Caki2 (cell line): ENCODE measurements around the gene PRICKLE2. TPM values are rescaled to one million over a fixed set of nuclear protein-coding genes. Genes with fewer than 3 reads are reported as not detected.

ENCODE experiments used
- DNase-seq: peaks from one replicate; pipeline ENCODE4 v3.0.0-alpha.2; 2015; ENCODE audit warnings: low read depth
- in situ Hi-C: cut with HindIII; loops from 2 replicates; pipeline ENCODE4 v1.10.0; 2016; ENCODE audit warnings: low sequenced_read_pairs, low pct_unique_long_range_greater_than_20kb, mixed read lengths
- total RNA-seq: library from RNA; depleted of rRNA; stranded (reverse); fragments of >200 nt; shearing (Covaris generic); gene quantifications from 2 replicates; pipeline ENCODE4 v1.2.3, GENCODE V29; 2014; ENCODE audit warnings: low replicate concordance

The PRICKLE2 gene
- total RNA-seq, 1 experiment from 2014 or later = 0.24 TPM

DNA sequence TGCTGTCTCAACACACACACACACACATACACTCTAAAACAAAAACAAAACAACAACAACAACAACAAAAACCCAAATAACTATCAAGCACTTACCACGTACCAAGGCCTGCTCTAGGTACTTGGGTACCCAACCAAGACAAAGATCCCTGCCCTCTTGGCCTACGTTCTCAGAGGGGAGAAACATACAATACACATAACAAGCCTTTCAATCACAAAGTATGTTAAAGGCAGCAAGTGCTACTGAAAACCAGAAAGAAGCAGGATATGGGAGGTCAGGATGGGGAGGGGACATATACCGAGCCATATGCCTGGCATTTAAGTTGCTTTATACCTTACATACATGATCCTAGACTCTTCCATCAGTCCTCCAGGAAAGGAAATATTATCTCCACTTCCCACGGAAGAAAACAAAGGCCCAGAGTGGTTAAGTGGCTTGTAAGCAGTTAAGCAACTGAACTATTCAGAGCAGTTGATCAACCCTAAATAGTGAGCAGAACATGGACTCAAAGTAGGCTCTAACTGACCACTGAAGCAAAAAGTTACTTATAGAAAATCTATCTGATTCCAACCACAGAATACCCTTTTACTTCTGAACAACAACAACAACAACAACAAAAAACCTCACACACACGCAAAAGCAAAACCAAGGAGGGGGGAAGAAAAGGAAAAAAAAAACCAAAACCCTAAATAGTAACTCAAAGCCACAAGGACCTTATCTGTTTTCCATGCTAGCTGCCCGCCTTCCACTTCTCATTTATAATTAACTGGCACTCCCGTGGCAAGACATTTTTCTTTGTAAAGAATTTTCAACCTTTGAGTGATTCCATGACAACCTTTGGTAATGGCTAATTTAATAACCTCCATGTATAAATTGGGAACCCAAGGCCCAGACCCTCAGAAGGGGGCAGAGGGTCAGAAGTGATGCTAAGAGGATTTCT lies 21.0 kb downstream of the PRICKLE2 start:
- DNase-seq = no peak
- in situ Hi-C loops = no loop called here

- in situ Hi-C loops = no loop called here
Observed at GRCh38 chr3:64203216-64203615, 22.1 kb downstream of the PRICKLE2 start.

GRCh38 chr3:64199932-64200331 lies 25.3 kb downstream of the PRICKLE2 start:
- no peak for DNase-seq
- in situ Hi-C loops = no loop called here

More at GRCh38 chr3:64203216-64203615, 22.1 kb downstream of the PRICKLE2 start:
- no peak for DNase-seq

- in situ Hi-C loops = no loop called here
- no peak for DNase-seq
Observed at GRCh38 chr3:64196236-64196929, 28.9 kb downstream of the PRICKLE2 start.

- in situ Hi-C loops = no loop called here
- no peak for DNase-seq
Observed at GRCh38 chr3:64195789-64196188, 29.5 kb downstream of the PRICKLE2 start.

GRCh38 chr3:64191822-64192221 lies 33.4 kb downstream of the PRICKLE2 start:
- no peak for DNase-seq
- in situ Hi-C loops = no loop called here

DNA sequence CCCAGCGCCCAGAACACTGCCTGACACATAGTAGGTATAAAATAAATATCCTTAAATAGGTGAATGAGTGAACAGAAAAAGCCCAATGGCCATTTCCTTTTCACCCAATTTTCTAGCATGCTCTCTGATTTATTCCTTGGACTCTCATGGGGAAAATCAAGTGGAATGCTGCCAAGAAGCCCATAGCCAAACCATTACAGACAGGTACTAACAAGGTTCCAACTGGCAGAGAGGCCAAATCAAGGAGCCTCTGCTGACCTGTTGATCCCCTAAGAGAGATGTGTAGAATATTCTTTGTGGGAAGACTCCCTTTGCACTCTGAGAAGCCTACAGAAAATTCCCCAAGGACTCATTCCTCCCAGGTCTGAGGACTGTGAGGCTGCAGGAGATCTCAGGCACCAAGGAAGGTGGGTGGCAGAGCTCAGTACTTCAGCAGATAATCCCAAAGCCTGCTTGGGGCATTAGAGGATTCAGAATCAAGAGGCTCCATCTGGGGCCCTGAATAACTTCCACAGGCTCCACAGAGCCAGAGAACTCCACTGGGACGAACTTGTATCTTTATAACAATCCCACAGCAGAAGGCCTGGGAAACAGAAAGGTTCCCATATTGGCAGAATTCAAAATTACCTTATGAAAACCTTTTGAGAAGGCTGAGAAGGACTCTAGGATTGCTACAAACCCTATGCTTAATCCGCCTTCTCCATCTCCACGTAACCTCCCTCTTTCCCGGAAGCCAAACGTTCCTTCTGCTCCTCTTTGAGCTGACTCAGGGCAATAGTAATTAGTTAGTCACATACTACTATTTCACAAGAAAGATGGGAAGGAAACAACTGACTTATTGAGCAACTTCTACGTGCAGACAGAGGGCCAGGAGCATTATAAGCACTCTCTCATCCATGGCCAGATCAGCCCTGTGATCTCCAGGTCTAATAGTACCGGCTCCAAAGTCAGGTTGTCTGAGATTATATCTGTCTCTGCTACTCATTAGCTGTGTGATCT lies 34.5 kb downstream of the PRICKLE2 start:
- peak; percentile 54 for DNase-seq
- in situ Hi-C loops = no loop called here

DNA sequence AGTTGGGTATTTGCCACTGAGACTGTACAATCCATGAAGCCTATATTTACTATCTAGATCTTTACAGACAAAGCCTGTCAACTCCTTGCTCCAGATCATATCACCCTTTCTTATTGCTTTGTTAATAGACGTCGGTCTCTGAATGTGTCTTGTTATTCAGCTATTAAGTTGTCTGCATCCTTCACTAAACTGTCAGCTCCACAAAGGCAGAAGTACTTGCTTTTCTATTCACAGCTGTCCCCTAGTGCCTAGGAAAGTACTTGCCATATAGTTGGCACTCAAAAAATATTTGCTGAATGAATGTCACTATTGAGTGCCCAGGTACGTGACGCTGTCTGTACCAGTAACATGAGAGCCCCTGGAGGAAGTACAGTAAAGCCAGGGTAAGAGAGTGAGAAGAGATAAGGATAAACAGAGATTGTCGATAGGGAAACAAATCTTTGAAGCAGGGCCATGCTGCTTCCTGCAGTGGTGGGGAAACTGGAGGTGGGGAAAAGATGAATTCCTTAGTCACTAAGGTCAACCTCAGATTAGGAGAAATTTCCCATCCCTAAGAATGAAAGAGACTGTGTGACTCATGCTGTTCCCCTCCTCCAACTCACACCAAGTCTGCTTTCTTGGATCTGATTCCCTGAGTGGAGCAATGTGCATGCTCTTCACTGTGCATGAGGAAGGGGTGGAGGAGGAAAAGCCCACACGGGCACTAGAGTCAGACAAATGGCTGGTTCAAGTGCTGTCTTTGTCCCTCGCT lies 36.3 kb downstream of the PRICKLE2 start:
- in situ Hi-C loops = no loop called here
- peak; percentile 86 for DNase-seq

- in situ Hi-C loops = no loop called here
- DNase-seq = peak; percentile 94
Observed at GRCh38 chr3:64187065-64187959, 38.0 kb downstream of the PRICKLE2 start.

GRCh38 chr3:64186667-64187064 lies 38.6 kb downstream of the PRICKLE2 start:
- in situ Hi-C loops = no loop called here

DNA sequence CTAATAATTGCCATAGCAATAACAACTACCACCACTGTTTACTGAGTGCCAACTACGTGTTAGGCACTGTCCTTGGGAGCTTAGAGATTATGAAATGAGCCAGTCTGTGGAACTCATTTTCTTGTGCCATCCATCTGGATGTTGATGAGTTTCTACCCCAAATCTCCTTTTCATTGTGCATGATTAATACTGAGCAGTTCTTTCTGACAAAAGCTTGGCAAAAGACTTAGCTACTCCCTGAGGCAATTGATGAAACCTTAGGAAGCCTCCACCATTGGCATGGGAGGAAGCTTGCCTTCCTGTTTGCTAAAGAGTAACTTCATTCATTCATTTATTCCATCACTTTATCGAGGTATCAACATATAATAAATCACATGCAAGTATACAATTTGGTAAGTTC lies 39.8 kb downstream of the PRICKLE2 start:
- in situ Hi-C loops = no loop called here

More at GRCh38 chr3:64186667-64187064, 38.6 kb downstream of the PRICKLE2 start:
- no peak for DNase-seq

GRCh38 chr3:64184621-64185020 lies 40.6 kb downstream of the PRICKLE2 start:
- DNase-seq = no peak
- in situ Hi-C loops = no loop called here

More for the DNA sequence above, 39.8 kb downstream of the PRICKLE2 start:
- DNase-seq = no peak

DNA sequence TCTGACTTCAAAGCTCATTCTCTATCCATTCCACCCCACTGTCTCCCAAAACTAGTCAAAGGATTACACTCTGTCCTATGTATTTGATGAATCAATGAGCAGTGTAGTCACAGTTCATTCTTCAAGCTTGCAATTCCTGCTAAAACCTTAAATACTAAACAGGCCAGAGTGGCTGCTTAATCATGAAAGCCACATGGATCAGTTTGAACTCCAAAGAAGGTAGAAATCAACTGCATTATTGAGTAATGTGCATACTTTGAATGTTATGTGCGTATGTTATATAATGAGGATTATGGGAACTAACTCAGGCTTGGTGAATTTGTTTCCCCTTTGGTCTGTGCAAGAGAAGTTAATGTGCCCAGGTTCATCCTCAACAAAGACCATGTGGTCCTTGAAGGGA lies 45.4 kb downstream of the PRICKLE2 start:
- in situ Hi-C loops = no loop called here
- no peak for DNase-seq

DNA sequence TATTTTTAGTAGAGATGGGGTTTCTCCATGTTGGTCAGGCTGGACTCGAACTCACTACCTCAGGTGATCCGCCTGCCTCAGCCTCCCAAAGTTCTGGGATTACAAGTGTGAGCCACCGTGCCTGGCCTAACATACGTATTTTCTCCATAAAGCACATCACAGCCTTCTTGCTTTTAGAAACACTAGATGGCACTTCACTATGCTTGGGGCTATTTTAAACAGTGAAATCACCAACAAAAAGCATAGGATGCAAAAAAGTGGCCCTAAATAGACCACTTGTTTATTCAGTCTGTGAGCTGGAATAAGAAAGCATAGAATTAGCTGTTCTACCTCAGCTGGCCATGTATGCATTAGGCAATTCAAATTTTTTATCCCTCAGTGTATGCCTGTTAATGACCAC lies 46.0 kb downstream of the PRICKLE2 start:
- no peak for DNase-seq
- in situ Hi-C loops = no loop called here

DNA sequence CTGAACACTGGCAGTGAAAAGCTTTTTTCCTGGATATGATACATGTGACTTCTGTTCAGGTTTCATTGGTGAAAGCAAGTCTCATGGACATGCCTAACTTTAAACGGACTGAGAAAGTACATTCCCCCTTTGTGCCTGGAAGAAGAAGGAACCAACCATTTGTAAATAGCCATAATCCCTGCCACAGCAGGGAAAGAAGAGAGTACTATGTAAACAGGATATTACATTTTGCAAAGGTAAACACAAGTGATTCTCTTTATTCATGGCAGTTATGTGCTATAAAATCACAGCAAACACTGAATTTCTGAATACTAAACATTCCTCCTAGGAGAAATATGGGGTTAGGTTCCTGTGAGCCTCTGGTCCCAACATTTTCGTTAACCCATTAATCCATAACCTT lies 46.8 kb downstream of the PRICKLE2 start:
- in situ Hi-C loops = no loop called here
- no peak for DNase-seq

GRCh38 chr3:64176461-64176996 lies 48.7 kb downstream of the PRICKLE2 start:
- DNase-seq = no peak
- in situ Hi-C loops = no loop called here
